ENCODE results near the gene NTF3. TPM values are rescaled to one million over a fixed set of nuclear protein-coding genes. Genes with fewer than 3 reads are reported as not detected.
A peak's percentile ranks its signal among the peaks of the same experiment; 100 is the strongest.

NTF3 gene
- total RNA-seq, 2 donors from 2014 or later, result 0.63 to 0.67 TPM

GRCh38 chr12:5428332-5429221 is 3.3 kb upstream of the NTF3 start:
- Histone ChIP-seq H3K36me3 (no peaks in the 10 kb centered on the region), H3K27me3 (peaks cover 5 to 14% of the 10 kb centered on the region in 2 donors), H3K4me3 (no peak overlapping the region), H3K27ac (no peak overlapping the region), H3K9me3 (no peaks in the 10 kb centered on the region), H3K4me1 (peaks cover 0 to 37% of the 10 kb centered on the region in 2 donors)
- peak; percentile 18 to 69 for TF ChIP-seq CTCF (IDR thresholded peaks at IDR 0.05)
- no peak for DNase-seq (ENCODE audit: low spot score)

- peaks cover 5 to 14% of the 10 kb centered on the region in 2 donors for H3K27me3 ChIP-seq
- no peak for DNase-seq (ENCODE audit: low spot score)
Observed at GRCh38 chr12:5429741-5430557, 2.0 kb upstream of the NTF3 start.

GRCh38 chr12:5430641-5431603 is 986 bp upstream of the NTF3 start:
- Histone ChIP-seq H3K4me3 (peak overlapping the region; percentile 40 to 49), H3K27me3 (peaks cover 5 to 14% of the 10 kb centered on the region in 2 donors), H3K4me1 (peaks cover 0 to 43% of the 10 kb centered on the region in 2 donors), H3K27ac (no peak overlapping the region), H3K9me3 (no peaks in the 10 kb centered on the region), H3K36me3 (no peaks in the 10 kb centered on the region)
- TF ChIP-seq CTCF (IDR thresholded peaks at IDR 0.05), result no peak
- DNase-seq (ENCODE audit: low spot score), result no peak

More at GRCh38 chr12:5429741-5430557, 2.0 kb upstream of the NTF3 start:
- H3K27ac ChIP-seq, result no peak overlapping the region
- peaks cover 0 to 43% of the 10 kb centered on the region in 2 donors for H3K4me1 ChIP-seq
- no peaks in the 10 kb centered on the region for H3K36me3 ChIP-seq
- peak overlapping the region; percentile 40 to 49 for H3K4me3 ChIP-seq
- no peak for TF ChIP-seq CTCF (IDR thresholded peaks at IDR 0.05)
- no peaks in the 10 kb centered on the region for H3K9me3 ChIP-seq

- peaks cover 0 to 54% of the 10 kb centered on the region in 2 donors for H3K4me1 ChIP-seq
- no peak for DNase-seq (ENCODE audit: low spot score)
- peaks cover 0 to 6% of the 10 kb centered on the region in 2 donors for H3K9me3 ChIP-seq
- no peaks in the 10 kb centered on the region for H3K36me3 ChIP-seq
- TF ChIP-seq CTCF (IDR thresholded peaks at IDR 0.05), result no peak
- peak overlapping the region; percentile 40 to 49 for H3K4me3 ChIP-seq
- H3K27me3 ChIP-seq, result peaks cover 5 to 14% of the 10 kb centered on the region in 2 donors
- peak overlapping the region; percentile 23 to 52 for H3K27ac ChIP-seq
Observed at GRCh38 chr12:5433081-5433844, 1.4 kb downstream of the NTF3 start.
